Liver (tissue), 3 donors: ENCODE measurements around the gene PPP1R2B.

Experiments used
- CTCF ChIP-seq: fragments of 150-350 bp; IDR thresholded peaks from 2 replicates; pipeline ENCODE4 v1.5.1; 2017; ENCODE audit warnings: improper control_type of control experiment, low read depth, low read length; ENCODE audit not compliant: missing input control
- EGR1 ChIP-seq, 2 donors: IDR thresholded peaks; 2 replicates each; pipeline ENCODE4 v1.6.1; 2016 to 2018; ENCODE audit warnings: antibody characterized with exemption in 2 of 2, low read depth in 2 of 2
- GABPA ChIP-seq, 2 donors: IDR thresholded peaks in 1 of 2; conservative IDR thresholded peaks in 1 of 2; 2 replicates each; pipeline ENCODE4 v1.6.1; 2016; ENCODE audit warnings: antibody characterized with exemption in 2 of 2, mild to moderate bottlenecking in 1 of 2, moderate library complexity in 1 of 2
- RAD21 ChIP-seq, 2 donors: IDR thresholded peaks; 2 replicates each; pipeline ENCODE4 v1.6.1; 2016; ENCODE audit warnings: antibody characterized with exemption in 2 of 2, mild to moderate bottlenecking in 2 of 2
- REST ChIP-seq: IDR thresholded peaks from 2 replicates; pipeline ENCODE4 v1.6.1; 2016; ENCODE audit warnings: antibody characterized with exemption, mild to moderate bottlenecking
- SP1 ChIP-seq: IDR thresholded peaks from 2 replicates; pipeline ENCODE4 v1.6.1; 2018; ENCODE audit warnings: antibody characterized with exemption, mild to moderate bottlenecking
- TAF1 ChIP-seq: conservative IDR thresholded peaks from 2 replicates; pipeline ENCODE4 v1.6.1; 2016; ENCODE audit warnings: antibody characterized with exemption, mild to moderate bottlenecking
- YY1 ChIP-seq: IDR thresholded peaks from 2 replicates; pipeline ENCODE4 v1.6.1; 2016; ENCODE audit warnings: antibody characterized with exemption, mild to moderate bottlenecking
- TF ChIP-seq, protein P1 (sequence below): IDR thresholded peaks from 2 replicates; pipeline ENCODE4 v1.6.1; 2016; ENCODE audit warnings: antibody characterized with exemption
- donor health status: healthy.
- donor health status: healthy.

- TF ChIP-seq CTCF = no peak
- TF ChIP-seq SP1 = no peak
- TF ChIP-seq YY1 = no peak
- TF ChIP-seq REST = no peak
- TF ChIP-seq EGR1 (IDR thresholded peaks at IDR 0.05; ENCODE audit: low read depth in 2 of 2) = no peak
- TF ChIP-seq GABPA (IDR thresholded peaks at IDR 0.05 in 1 of 2, conservative IDR thresholded peaks at IDR 0.05 in 1 of 2) = no peak
- TF ChIP-seq TAF1 = no peak
- no peak for TF ChIP-seq RAD21 (IDR thresholded peaks at IDR 0.05)
- TF ChIP-seq, protein P1, sequence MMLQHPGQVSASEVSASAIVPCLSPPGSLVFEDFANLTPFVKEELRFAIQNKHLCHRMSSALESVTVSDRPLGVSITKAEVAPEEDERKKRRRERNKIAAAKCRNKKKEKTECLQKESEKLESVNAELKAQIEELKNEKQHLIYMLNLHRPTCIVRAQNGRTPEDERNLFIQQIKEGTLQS = no peak
Measured at GRCh38 chr5:156826150-156826549, 23.9 kb upstream of the PPP1R2B start.
